Aorta (tissue), 5 donors: Measurements from ENCODE around the gene SASH3. TPM values are rescaled to one million over a fixed set of nuclear protein-coding genes. Genes with fewer than 3 reads are reported as not detected.
"Not testable (repeated sequence)": the region's sequence is repeated elsewhere in the genome, so short reads cannot be mapped to it uniquely, and the experiment has no call there.

Source experiments
- ATAC-seq: fragments of 200-7000 bp; cut with Tn5 transposase; one replicate; pipeline ENCODE4 v1.9.1; 2022; ENCODE audit warnings: moderate library complexity; ENCODE audit not compliant: low FRiP score
- DNase-seq, 2 donors: peaks; one replicate each; pipeline ENCODE4 v3.0.0-alpha.2; 2020
- H3K27ac ChIP-seq, 2 donors: one replicate each; pipeline ENCODE4 v1.5.1; 2013; ENCODE audit warnings: low read length in 2 of 2, mild to moderate bottlenecking in 2 of 2, moderate library complexity in 2 of 2, control low read depth in 1 of 2, inconsistent platforms in 1 of 2, low read depth in 1 of 2
- H3K27me3 ChIP-seq, 2 donors: one replicate each; pipeline ENCODE4 v1.6.1; 2013; ENCODE audit warnings: control low read depth in 1 of 2, low read length in 1 of 2, mild to moderate bottlenecking in 1 of 2, moderate library complexity in 1 of 2; ENCODE audit not compliant: insufficient read depth in 2 of 2, control insufficient read depth in 1 of 2
- H3K36me3 ChIP-seq, 2 donors: one replicate each; pipeline ENCODE4 v1.6.1; 2013; ENCODE audit warnings: control low read depth in 1 of 2, low read length in 1 of 2, mild to moderate bottlenecking in 1 of 2; ENCODE audit not compliant: insufficient read depth in 2 of 2, control insufficient read depth in 1 of 2
- H3K4me1 ChIP-seq, 2 donors: one replicate each; pipeline ENCODE4 v1.6.1; 2013; ENCODE audit warnings: low read length in 2 of 2, control low read depth in 1 of 2, mild to moderate bottlenecking in 1 of 2, moderate library complexity in 1 of 2; ENCODE audit not compliant: insufficient read depth in 2 of 2, control insufficient read depth in 1 of 2
- H3K4me3 ChIP-seq, 2 donors: one replicate each; pipeline ENCODE4 v1.5.1; 2013; ENCODE audit warnings: low read length in 2 of 2, control low read depth in 1 of 2, mild to moderate bottlenecking in 1 of 2
- H3K9me3 ChIP-seq: one replicate; pipeline ENCODE4 v1.6.1; 2013; ENCODE audit warnings: mild to moderate bottlenecking, low read length; ENCODE audit not compliant: control insufficient read depth
- WGBS, 2 donors: extraction: QIAGEN DNeasy Blood & Tissue Kit; methylation state at CpG; one replicate each; pipeline ENCODE4 v1.1.7; 2013; 5-methylcytosine and 5-hydroxymethylcytosine counted together
- intact Hi-C, 2 donors: fragments of 100-400 bp; cut with DNase I; formaldehyde crosslinking; loops; one replicate each; pipeline versions ENCODE4 v1.14.2 to v1.15.0; 2022
- polyA plus RNA-seq, 2 donors: library from polyadenylated mRNA; stranded (reverse); fragments of 200-250 nt; gene quantifications; one replicate each; pipeline ENCODE4 v1.2.3, GENCODE V29; 2013
- total RNA-seq, 2 donors: library from RNA; stranded (reverse); fragmentation: NEBNext Ultra II Directional; extraction: Animal tissue kit (Norgen Biotek cat#: 25700); gene quantifications; one replicate each; pipeline ENCODE4 v1.2.1, GENCODE V29; 2021
- donor health status: healthy with polysubstance abuse.
- donor health status: Bipolar disorder and iron deficiency.
- donor health status: DM: no; HTN: no; CAD: no.
- donor health status: DM: no; HTN: no; CAD: no.
- donor health status: DM: yes; HTN: yes; CAD: no.

Gene SASH3
- total and polyA plus RNA-seq, 4 donors: 0.90 to 16.1 (median 10.5) TPM

GRCh38 chrX:129741880-129742758 is 37.6 kb upstream of the SASH3 start:
- intact Hi-C loops: loop anchor here in 1 of 2 donors (10.0 kb wide), 1 partner anchor 83 kb away; no protein-coding TSS in a partner anchor
- Histone ChIP-seq H3K4me1 (no peaks in the 10 kb centered on the region), H3K4me3 (no peak overlapping the region), H3K36me3 (no peaks in the 10 kb centered on the region), H3K27me3 (no peaks in the 10 kb centered on the region), H3K9me3 (no peaks in the 10 kb centered on the region), H3K27ac (no peak overlapping the region)
- WGBS, 2 donors: 55 to 61% methylated on average over 16 to 21 of the region's 21 CpGs
- no peak for DNase-seq
- ATAC-seq: no peak

- not testable (repeated sequence) for H3K4me1 ChIP-seq, H3K4me3 ChIP-seq, H3K9me3 ChIP-seq, ATAC-seq, H3K27ac ChIP-seq, DNase-seq, H3K36me3 ChIP-seq, H3K27me3 ChIP-seq
- intact Hi-C loops: loop anchor here in 1 of 2 donors (10.0 kb wide), 1 partner anchor 82 kb away; no protein-coding TSS in a partner anchor
- WGBS, 2 donors: 57 to 75% methylated on average over 6 of the region's 6 CpGs
Observed at GRCh38 chrX:129742759-129743152, 37.0 kb upstream of the SASH3 start.

- H3K4me3 ChIP-seq: no peak overlapping the region
- no peaks in the 10 kb centered on the region for H3K27me3 ChIP-seq
- H3K4me1 ChIP-seq: peaks cover 0 to 1% of the 10 kb centered on the region in 2 donors
- H3K27ac ChIP-seq: no peak overlapping the region
- H3K9me3 ChIP-seq: no peaks in the 10 kb centered on the region
- 81 to 85% methylated on average over 4 of the region's 4 CpGs for WGBS, 2 donors
- DNase-seq (no peak), ATAC-seq (no peak)
- no peaks in the 10 kb centered on the region for H3K36me3 ChIP-seq
- intact Hi-C loops: loop anchor here in 1 of 2 donors (10.0 kb wide), 1 partner anchor 81 kb away; no protein-coding TSS in a partner anchor
Observed at GRCh38 chrX:129743821-129744220, 35.9 kb upstream of the SASH3 start.

GRCh38 chrX:129744861-129745321 is 34.9 kb upstream of the SASH3 start:
- ATAC-seq: no peak

GRCh38 chrX:129746557-129747470 is 32.9 kb upstream of the SASH3 start:
- no peaks in the 10 kb centered on the region for H3K27me3 ChIP-seq
- peaks cover 0 to 1% of the 10 kb centered on the region in 2 donors for H3K4me1 ChIP-seq
- ATAC-seq (no peak), DNase-seq (no peak)
- intact Hi-C loops: loop anchor here in 1 of 2 donors (10.0 kb wide), 1 partner anchor 78 kb away; no protein-coding TSS in a partner anchor
- no peak overlapping the region for H3K27ac ChIP-seq
- no peak overlapping the region for H3K4me3 ChIP-seq
- no peaks in the 10 kb centered on the region for H3K9me3 ChIP-seq
- WGBS, 2 donors: 78 to 95% methylated on average over 7 of the region's 7 CpGs
- H3K36me3 ChIP-seq: no peaks in the 10 kb centered on the region

More at GRCh38 chrX:129744861-129745321, 34.9 kb upstream of the SASH3 start:
- WGBS, 2 donors: 77 to 93% methylated on average over 10 of the region's 10 CpGs
- DNase-seq: no peak
- H3K4me3 ChIP-seq: no peak overlapping the region
- no peaks in the 10 kb centered on the region for H3K9me3 ChIP-seq
- H3K27me3 ChIP-seq: no peaks in the 10 kb centered on the region
- H3K36me3 ChIP-seq: no peaks in the 10 kb centered on the region
- peaks cover 0 to 1% of the 10 kb centered on the region in 2 donors for H3K4me1 ChIP-seq
- H3K27ac ChIP-seq: no peak overlapping the region
- intact Hi-C loops: loop anchor here in 1 of 2 donors (10.0 kb wide), 1 partner anchor 80 kb away; no protein-coding TSS in a partner anchor

GRCh38 chrX:129747533-129747932 is 32.2 kb upstream of the SASH3 start:
- DNase-seq: peak in 1 of 2 donors; percentile 13

GRCh38 chrX:129748305-129748704 is 31.4 kb upstream of the SASH3 start:
- Histone ChIP-seq H3K4me1 (peaks cover 0 to 1% of the 10 kb centered on the region in 2 donors), H3K27me3 (no peaks in the 10 kb centered on the region), H3K36me3 (no peaks in the 10 kb centered on the region), H3K4me3 (no peak overlapping the region), H3K9me3 (no peaks in the 10 kb centered on the region), H3K27ac (no peak overlapping the region)
- DNase-seq (no peak), ATAC-seq (peak; percentile 80)
- intact Hi-C loops: loop anchor here in 1 of 2 donors (10.0 kb wide), 1 partner anchor 76 kb away; no protein-coding TSS in a partner anchor
- 36 to 37% methylated on average over 4 of the region's 4 CpGs for WGBS, 2 donors

More at GRCh38 chrX:129747533-129747932, 32.2 kb upstream of the SASH3 start:
- no peak for ATAC-seq
- peaks cover 0 to 1% of the 10 kb centered on the region in 2 donors for H3K4me1 ChIP-seq
- no peak overlapping the region for H3K4me3 ChIP-seq
- H3K9me3 ChIP-seq: no peaks in the 10 kb centered on the region
- intact Hi-C loops: loop anchor here in 1 of 2 donors (10.0 kb wide), 1 partner anchor 77 kb away; no protein-coding TSS in a partner anchor
- H3K27me3 ChIP-seq: no peaks in the 10 kb centered on the region
- H3K27ac ChIP-seq: no peak overlapping the region
- WGBS, 2 donors: 82 to 89% methylated on average over 4 of the region's 4 CpGs
- H3K36me3 ChIP-seq: no peaks in the 10 kb centered on the region

GRCh38 chrX:129749069-129749468 is 30.7 kb upstream of the SASH3 start:
- ATAC-seq (no peak), DNase-seq (no peak)
- H3K4me1 ChIP-seq: peaks cover 0 to 1% of the 10 kb centered on the region in 2 donors
- H3K27ac ChIP-seq: no peak overlapping the region
- no peaks in the 10 kb centered on the region for H3K27me3 ChIP-seq
- intact Hi-C loops: loop anchor here in 1 of 2 donors (10.0 kb wide), 1 partner anchor 76 kb away; no protein-coding TSS in a partner anchor
- H3K36me3 ChIP-seq: no peaks in the 10 kb centered on the region
- no peak overlapping the region for H3K4me3 ChIP-seq
- H3K9me3 ChIP-seq: no peaks in the 10 kb centered on the region
- WGBS, 2 donors: 53 to 57% methylated on average over 2 of the region's 2 CpGs
